GM19043 (cell line): ENCODE measurements around the gene RAB1B.
A peak's percentile ranks its signal among the peaks of the same experiment; 100 is the strongest.
"Not testable (repeated sequence)": the region's sequence is repeated elsewhere in the genome, so short reads cannot be mapped to it uniquely, and the experiment has no call there.

ENCODE experiments used
- ATAC-seq: cut with Tn5 transposase; IDR thresholded peaks from one replicate; pipeline ENCODE4 v1.9.1; 2021; ENCODE audit warnings: low read depth; ENCODE audit not compliant: unreplicated experiment

RAB1B gene

GRCh38 chr11:66294626-66295620, 26.5 kb downstream of the RAB1B start:
- no peak for ATAC-seq

DNA sequence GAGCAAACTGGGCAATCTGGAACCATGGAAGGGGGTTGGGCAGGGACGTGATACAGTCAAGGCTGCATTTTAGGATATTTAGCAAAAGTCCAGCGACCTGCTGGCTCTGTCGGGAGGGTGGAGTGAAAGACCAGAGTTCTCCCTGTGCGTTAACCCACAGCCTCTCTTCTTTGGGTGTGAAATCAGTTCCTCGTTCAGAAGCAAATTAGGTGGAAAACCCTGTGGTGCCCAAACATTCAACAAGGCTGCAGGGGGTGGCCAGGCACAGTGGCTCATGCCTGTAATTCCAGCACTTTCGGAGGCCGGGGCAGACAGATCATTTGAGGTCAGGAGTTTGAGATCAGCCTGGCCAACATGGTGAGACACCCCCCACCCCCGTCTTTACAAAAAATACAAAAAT, 29.2 kb downstream of the RAB1B start:
- no peak for ATAC-seq

DNA sequence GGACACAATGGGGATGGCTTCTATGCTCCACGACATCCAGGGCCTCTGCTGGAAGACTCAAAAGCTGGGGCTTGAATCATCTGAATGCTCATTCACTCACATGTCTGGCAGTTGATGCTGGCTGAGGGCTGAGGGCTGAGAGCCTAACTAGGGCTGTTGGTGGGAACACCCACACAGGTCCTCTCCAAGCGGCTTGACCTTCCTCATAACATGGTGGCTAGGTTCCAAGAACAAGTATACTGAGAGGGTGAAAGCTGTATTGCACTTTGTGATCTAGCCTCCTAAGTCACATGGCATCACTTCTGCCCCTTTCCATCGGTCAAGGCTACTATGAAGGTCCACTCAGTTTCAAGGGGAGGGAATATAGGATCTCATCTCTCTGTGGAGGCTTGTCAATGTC, 30.7 kb downstream of the RAB1B start:
- ATAC-seq: no peak

- ATAC-seq: no peak
Observed at GRCh38 chr11:66302656-66303055, 34.2 kb downstream of the RAB1B start.

- ATAC-seq: no peak
Observed at GRCh38 chr11:66309475-66309874, 41.0 kb downstream of the RAB1B start.

DNA sequence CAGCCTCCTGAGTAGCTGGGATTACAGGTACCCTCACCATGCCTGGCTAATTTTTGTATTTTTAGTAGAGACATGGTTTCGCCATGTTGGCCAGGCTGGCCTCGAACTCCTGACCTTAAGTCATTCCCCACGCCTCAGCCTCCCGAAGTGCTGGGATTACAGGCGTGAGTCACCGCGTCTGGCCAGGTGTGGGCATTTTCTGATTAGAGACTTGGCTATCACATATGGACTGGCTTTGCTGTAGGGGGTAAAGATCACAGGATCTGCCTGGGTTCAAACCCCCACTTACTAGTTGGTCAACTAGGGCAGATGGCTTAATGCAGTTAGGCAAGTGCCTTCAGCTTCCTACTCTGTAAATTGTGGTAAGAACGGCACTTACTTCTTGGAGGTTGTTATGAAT, 41.9 kb downstream of the RAB1B start:
- ATAC-seq: no peak

DNA sequence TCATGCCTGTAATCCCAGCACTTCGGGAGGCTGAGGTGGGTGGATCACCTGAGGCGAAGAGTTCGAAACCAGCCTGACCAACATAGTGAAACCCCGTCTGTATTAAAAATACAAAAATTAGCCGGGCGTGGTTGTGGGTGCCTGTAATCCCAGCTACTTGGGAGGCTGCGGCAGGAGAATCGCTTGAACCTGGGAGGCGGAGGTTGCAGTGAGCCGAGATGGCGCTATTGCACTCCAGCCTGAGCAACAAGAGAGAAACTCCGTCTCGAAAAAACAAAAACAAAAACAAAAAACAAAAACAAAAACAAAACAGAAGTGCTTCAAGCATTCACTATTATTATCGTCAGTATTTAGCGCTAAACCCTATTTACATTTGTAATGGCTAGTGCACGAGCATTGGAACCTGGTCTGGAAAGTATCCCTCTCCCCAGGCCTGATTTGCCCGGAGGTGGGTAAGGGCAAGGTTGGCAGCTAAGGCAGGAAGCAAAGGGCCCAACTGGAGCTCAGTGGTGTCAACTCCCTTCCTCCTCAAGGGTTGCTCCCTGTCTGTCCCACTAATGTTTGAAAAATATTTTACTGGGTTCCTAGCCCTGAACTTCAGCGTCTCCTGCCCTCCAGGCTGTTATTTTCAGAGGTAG, 42.5 kb downstream of the RAB1B start:
- not testable (repeated sequence) for ATAC-seq

DNA sequence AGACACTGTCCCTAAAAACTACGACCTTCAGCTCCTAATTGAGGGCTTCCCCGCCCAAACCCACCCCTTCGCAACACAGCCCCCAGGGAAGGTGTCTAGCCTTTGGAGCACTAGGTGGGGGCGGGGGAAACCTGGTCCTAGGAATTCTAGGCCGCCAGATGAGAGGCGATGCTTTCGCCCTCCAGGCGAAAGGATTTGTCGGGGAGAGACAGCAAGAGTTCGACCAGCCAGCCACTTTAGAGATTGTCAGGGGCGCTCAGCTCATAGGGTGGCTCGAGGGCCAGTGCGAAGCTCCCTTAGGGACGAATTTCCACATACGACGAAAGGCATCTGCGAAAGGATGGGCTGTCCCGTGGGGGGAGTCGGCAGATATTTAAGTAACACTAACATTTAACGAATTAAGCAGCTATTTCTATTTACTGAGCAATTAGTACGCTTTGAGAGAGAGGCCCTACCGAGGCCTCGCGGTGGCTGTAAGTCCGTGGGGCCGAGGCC, 43.1 kb downstream of the RAB1B start:
- ATAC-seq: no peak

DNA sequence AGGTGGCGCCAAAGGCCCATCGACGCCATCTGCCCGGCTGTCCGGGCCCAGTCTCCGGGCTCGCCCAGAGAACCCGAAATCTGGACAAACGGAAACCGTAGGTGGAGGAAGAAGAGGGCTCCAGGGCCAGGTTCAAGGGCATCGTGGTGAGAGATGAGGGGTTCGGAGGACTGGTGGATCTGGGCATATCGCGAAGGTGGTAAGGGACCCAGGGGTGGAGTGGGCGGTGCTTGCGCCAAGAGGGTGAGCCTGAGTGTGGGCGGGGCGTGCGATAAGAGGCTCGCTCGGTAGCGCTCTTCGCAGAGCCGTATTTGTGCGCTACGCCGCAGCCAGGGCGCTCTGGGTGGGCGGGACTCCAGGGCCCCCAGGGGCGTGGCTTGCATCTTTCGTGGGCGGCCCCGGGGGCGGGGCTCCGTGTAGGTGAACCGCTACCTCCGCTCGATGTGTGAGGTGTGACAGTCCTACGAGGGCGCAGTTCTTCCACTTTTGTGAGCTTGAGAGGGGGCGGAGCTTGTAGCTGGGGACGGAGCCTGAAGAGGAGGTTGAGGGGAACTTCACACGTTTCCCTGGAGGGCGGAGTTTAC, 43.6 kb downstream of the RAB1B start:
- peak; percentile 65 for ATAC-seq

- peak; percentile 68 for ATAC-seq
Observed at GRCh38 chr11:66312549-66313320, 44.3 kb downstream of the RAB1B start.

GRCh38 chr11:66313321-66314185, 45.1 kb downstream of the RAB1B start:
- no peak for ATAC-seq

DNA sequence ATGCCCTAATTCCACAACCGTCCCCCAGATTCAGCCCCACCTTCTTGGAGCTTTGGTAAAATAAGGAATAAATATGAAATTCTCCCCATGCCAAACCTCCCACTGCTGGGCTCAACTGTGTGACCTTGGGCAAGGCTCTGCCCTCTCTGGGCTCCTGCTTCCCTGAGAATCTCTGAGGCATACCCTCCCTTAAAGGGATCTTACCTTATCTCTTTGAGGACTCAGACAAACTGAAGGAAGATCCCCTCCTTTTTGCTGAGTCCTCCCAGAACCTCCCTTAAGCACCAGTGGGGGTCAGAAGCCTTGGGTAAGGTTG, 45.7 kb downstream of the RAB1B start:
- no peak for ATAC-seq

DNA sequence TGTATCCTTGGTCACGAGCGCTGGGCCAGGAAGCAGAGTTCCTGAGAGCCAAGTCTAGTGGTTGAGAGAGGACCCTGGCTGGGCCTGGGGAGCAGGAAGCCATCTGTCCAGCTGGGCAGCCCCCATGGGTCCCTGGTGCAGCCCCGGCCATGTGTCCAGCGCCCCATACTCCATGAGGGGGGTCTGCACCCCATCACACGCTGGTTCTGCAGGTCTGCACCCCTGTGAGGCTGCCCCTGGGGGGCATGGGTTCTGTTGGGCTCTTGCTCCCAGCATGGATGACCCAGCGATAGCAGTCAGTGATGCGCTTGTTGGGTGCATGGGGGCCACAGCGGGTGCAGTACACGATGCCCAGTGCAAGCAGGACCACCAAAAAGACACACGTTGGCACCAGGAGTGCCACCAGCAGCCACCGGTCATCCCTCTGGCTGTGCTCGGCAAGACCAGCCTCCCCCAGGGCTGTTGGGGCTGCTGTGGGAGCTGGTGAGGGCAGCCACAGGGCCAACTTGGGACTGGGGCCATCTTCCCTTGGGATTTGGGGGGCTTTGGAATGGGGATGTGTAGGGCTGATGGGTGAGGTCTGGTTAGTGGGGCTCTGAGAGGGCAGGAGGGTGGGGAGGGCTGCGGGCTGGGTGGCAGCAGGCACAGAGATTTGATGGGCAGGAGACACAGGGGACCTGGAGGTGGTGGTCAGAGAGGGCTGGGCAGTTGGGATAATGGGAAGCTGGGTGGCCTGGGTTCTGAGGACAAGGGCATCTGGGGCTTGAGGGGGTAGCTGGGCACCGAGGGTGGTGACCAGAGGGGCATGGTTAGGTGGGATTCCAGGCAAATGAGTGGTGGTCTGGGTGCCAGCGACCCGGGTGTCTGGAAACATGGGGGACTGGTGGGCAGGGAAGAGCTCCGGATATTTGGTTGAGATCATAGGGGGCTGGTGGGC, 46.4 kb downstream of the RAB1B start:
- no peak for ATAC-seq

DNA sequence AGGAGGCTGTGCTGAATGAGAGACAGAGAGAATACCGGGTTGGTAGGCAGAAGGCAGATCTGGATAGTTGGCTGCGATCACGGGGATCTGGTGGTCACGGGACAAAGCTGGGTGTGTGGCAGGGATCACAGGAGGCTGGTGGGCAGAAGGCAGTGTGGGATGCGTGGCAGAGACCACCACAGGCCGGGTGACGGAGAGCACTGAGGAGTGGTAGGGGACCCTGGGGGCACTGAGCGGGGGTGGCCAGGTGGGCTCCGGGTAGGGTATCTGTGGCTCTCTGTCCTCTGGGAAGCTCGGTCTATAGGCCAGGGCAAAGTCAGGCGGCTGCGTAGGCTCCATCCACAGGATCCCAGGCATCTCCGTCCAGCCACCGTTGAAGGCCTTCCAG, 47.1 kb downstream of the RAB1B start:
- no peak for ATAC-seq

DNA sequence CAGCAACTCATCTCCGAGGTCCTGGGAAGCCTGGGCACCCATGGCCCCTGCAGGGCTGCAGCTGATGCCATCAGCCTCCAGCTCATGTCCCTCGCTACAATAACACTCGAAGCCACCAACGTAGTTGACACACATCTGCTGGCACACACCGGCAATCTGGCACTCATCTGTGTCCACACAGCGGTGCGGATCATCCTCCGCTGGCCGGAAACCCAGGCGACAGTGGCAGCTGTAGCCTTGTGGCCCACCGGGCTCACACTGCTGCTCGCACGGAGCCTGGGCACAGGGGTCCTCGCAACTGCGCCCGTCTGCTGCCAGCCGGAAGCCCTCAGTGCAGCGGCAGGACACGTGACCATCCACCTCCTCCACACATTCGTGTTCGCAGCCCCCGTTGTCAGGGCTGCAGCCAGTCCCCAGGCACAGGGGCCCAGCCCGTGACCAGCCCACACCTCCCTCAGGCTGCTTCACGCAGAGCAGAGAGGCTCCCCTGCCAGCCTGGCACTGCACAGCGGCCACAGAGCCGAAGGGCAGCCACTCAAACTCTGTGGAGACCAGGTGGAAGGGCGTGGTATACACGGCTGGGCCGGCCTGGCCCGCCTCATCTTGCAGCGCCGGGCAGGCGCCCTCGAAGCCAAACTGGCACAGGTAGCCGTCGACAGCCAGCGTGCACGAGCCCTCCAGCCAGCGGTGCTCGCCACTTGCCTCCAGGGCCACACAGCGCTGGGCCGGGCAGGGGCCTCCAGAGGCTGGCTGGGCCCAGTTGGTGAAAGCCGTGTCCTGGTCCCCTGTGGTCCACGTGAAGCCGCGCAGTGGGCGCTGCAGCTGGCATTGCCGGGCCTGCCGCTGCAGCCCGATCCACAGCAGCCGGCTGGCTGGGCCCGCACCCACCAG, 47.7 kb downstream of the RAB1B start:
- no peak for ATAC-seq

GRCh38 chr11:66316849-66317251, 48.4 kb downstream of the RAB1B start, which contains the start of gene CD248:
TSS of gene CD248 (minus strand) at chr11:66317044. CDS start at chr11:66317027, 17 bp downstream.
- ATAC-seq: no peak

GRCh38 chr11:66317322-66317722, 48.9 kb downstream of the RAB1B start:
- no peak for ATAC-seq
